BJ (cell line): ENCODE results near the gene NIPA2. TPM values are rescaled to one million over a fixed set of nuclear protein-coding genes. Genes with fewer than 3 reads are reported as not detected.

ENCODE experiments used
- CTCF ChIA-PET: fragments of 350-600 bp; formaldehyde crosslinking; extraction: SDS; loops from one replicate; lab custom pipeline; 2021; ENCODE audit warnings: antibody characterized with exemption, inconsistent platforms; lab: Yijun Ruan, JAX
- POLR2A ChIA-PET: fragments of 300-600 bp; sonication (Branson Sonifier 250); formaldehyde crosslinking; extraction: SDS; loops from one replicate; lab custom pipeline; 2021; ENCODE audit warnings: antibody characterized with exemption; lab: Charles Lee
- DNase-seq: peaks from one replicate; pipeline ENCODE4 v3.0.0-alpha.2; 2011; ENCODE audit warnings: low read depth
- H3K27me3 ChIP-seq: 2 replicates; pipeline ENCODE4 v1.6.0; 2011; ENCODE audit warnings: low read length; ENCODE audit not compliant: control insufficient read depth, insufficient read depth
- H3K36me3 ChIP-seq: 2 replicates; pipeline ENCODE4 v1.5.1; 2011; ENCODE audit warnings: low read length; ENCODE audit not compliant: control insufficient read depth, insufficient read depth
- H3K4me3 ChIP-seq: 2 replicates; pipeline ENCODE4 v1.5.1; 2011; ENCODE audit warnings: low read depth, mild to moderate bottlenecking, control low read depth, low read length
- CTCF ChIP-seq: IDR thresholded peaks from 2 replicates; pipeline ENCODE4 v1.5.1; 2011; ENCODE audit warnings: low read depth, mild to moderate bottlenecking, control low read depth, inconsistent platforms, low read length, moderate library complexity; ENCODE audit not compliant: insufficient read depth
- polyA plus RNA-seq: library from polyadenylated mRNA; depleted of rRNA; stranded (reverse); fragments of >200 nt; gene quantifications from 2 replicates; pipeline ENCODE4 v1.2.3, GENCODE V29; 2011

Gene NIPA2
- polyA plus RNA-seq, 1 experiment, result 46.6 TPM

- ChIA-PET POLR2A (no interaction called here), CTCF (interaction anchor here (1.0 kb wide), 1 partner anchor 12 kb away, joined by 3 read pairs; no protein-coding TSS in a partner anchor)
- DNase-seq, result no peak
- Histone ChIP-seq H3K4me3 (no peak overlapping the region), H3K36me3 (peaks cover 27% of the 10 kb centered on the region), H3K27me3 (no peaks in the 10 kb centered on the region)
- no peak for TF ChIP-seq CTCF
Measured at GRCh38 chr15:22880981-22881738, 42.7 kb downstream of the NIPA2 start.

GRCh38 chr15:22881739-22882440 is 43.4 kb downstream of the NIPA2 start:
- TF ChIP-seq CTCF, result no peak
- POLR2A ChIA-PET, result no interaction called here
- H3K27me3 ChIP-seq, result no peaks in the 10 kb centered on the region
- peaks cover 27% of the 10 kb centered on the region for H3K36me3 ChIP-seq
- DNase-seq, result no peak
- CTCF ChIA-PET, result interaction anchor here (1.0 kb wide), 1 partner anchor 13 kb away, joined by 3 read pairs; no protein-coding TSS in a partner anchor
- H3K4me3 ChIP-seq, result no peak overlapping the region

- no peak for DNase-seq
- no peak for TF ChIP-seq CTCF
- Histone ChIP-seq H3K36me3 (peaks cover 22% of the 10 kb centered on the region), H3K27me3 (no peaks in the 10 kb centered on the region), H3K4me3 (no peak overlapping the region)
- POLR2A ChIA-PET, result no interaction called here
- CTCF ChIA-PET, result no interaction called here
Measured at GRCh38 chr15:22883196-22883595, 44.7 kb downstream of the NIPA2 start.

GRCh38 chr15:22884344-22884743 is 45.9 kb downstream of the NIPA2 start:
- ChIA-PET CTCF (interaction anchor here (0.9 kb wide), 1 partner anchor 12 kb away, joined by 4 read pairs; no protein-coding TSS in a partner anchor), POLR2A (no interaction called here)
- TF ChIP-seq CTCF, result no peak

GRCh38 chr15:22885120-22885519 is 46.7 kb downstream of the NIPA2 start:
- Histone ChIP-seq H3K36me3 (peaks cover 18% of the 10 kb centered on the region), H3K27me3 (no peaks in the 10 kb centered on the region), H3K4me3 (no peak overlapping the region)
- TF ChIP-seq CTCF, result no peak
- ChIA-PET POLR2A (no interaction called here), CTCF (interaction anchor here (0.9 kb wide), 1 partner anchor 11 kb away, joined by 4 read pairs; no protein-coding TSS in a partner anchor)
- DNase-seq, result no peak

More at GRCh38 chr15:22884344-22884743, 45.9 kb downstream of the NIPA2 start:
- no peak overlapping the region for H3K4me3 ChIP-seq
- H3K27me3 ChIP-seq, result no peaks in the 10 kb centered on the region
- peaks cover 18% of the 10 kb centered on the region for H3K36me3 ChIP-seq
- no peak for DNase-seq
